Liver (tissue), 3 donors: Measurements from ENCODE around the gene MAP2K4.

Experiments used
- GABPA ChIP-seq, 2 donors: IDR thresholded peaks in 1 of 2; conservative IDR thresholded peaks in 1 of 2; 2 replicates each; pipeline ENCODE4 v1.6.1; 2016; ENCODE audit warnings: antibody characterized with exemption in 2 of 2, mild to moderate bottlenecking in 1 of 2, moderate library complexity in 1 of 2
- RXRA ChIP-seq, 2 donors: IDR thresholded peaks; 2 replicates each; pipeline ENCODE4 v1.6.1; 2017 to 2018; ENCODE audit warnings: antibody characterized with exemption in 2 of 2, mild to moderate bottlenecking in 1 of 2
- YY1 ChIP-seq: IDR thresholded peaks from 2 replicates; pipeline ENCODE4 v1.6.1; 2016; ENCODE audit warnings: antibody characterized with exemption, mild to moderate bottlenecking
- TF ChIP-seq, protein P1 (sequence below): fragments of 150-350 bp; IDR thresholded peaks from 2 replicates; pipeline ENCODE4 v1.5.1; 2017; ENCODE audit warnings: improper control_type of control experiment, low read depth, low read length; ENCODE audit not compliant: missing input control
- TF ChIP-seq, protein P2 (sequence below): IDR thresholded peaks from 2 replicates; pipeline ENCODE4 v1.6.1; 2016; ENCODE audit warnings: antibody characterized with exemption, mild to moderate bottlenecking
- TF ChIP-seq, protein P3 (sequence below): IDR thresholded peaks from 2 replicates; pipeline ENCODE4 v1.6.1; 2016; ENCODE audit warnings: antibody characterized with exemption
- TF ChIP-seq, protein P4 (sequence below): IDR thresholded peaks from 2 replicates; pipeline ENCODE4 v1.6.1; 2016; ENCODE audit warnings: antibody characterized with exemption
- donor health status: healthy.
- donor health status: healthy.

DNA sequence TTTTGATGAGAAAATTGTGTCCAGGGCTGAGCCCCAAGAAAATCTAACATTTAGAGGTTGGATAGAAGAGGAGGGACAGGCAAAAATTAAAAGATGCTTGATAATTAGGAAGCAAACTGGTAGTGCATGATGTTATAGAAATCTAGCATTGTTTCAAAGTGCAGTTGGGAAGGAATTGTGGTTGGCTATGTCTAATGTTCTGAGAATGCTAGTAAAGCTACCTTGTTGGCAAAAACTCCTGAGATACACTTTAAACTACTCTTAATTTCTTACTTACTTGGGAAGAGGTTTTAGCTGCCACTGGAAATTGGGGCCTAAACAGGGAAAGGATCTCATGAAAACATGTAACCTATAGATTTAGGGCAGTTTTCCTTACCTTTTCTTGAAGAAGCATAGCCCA lies 48.3 kb downstream of the MAP2K4 start:
- TF ChIP-seq, protein P1, sequence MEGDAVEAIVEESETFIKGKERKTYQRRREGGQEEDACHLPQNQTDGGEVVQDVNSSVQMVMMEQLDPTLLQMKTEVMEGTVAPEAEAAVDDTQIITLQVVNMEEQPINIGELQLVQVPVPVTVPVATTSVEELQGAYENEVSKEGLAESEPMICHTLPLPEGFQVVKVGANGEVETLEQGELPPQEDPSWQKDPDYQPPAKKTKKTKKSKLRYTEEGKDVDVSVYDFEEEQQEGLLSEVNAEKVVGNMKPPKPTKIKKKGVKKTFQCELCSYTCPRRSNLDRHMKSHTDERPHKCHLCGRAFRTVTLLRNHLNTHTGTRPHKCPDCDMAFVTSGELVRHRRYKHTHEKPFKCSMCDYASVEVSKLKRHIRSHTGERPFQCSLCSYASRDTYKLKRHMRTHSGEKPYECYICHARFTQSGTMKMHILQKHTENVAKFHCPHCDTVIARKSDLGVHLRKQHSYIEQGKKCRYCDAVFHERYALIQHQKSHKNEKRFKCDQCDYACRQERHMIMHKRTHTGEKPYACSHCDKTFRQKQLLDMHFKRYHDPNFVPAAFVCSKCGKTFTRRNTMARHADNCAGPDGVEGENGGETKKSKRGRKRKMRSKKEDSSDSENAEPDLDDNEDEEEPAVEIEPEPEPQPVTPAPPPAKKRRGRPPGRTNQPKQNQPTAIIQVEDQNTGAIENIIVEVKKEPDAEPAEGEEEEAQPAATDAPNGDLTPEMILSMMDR, result no peak
- TF ChIP-seq YY1, result no peak
- no peak for TF ChIP-seq RXRA (IDR thresholded peaks at IDR 0.05)
- TF ChIP-seq, protein P2, sequence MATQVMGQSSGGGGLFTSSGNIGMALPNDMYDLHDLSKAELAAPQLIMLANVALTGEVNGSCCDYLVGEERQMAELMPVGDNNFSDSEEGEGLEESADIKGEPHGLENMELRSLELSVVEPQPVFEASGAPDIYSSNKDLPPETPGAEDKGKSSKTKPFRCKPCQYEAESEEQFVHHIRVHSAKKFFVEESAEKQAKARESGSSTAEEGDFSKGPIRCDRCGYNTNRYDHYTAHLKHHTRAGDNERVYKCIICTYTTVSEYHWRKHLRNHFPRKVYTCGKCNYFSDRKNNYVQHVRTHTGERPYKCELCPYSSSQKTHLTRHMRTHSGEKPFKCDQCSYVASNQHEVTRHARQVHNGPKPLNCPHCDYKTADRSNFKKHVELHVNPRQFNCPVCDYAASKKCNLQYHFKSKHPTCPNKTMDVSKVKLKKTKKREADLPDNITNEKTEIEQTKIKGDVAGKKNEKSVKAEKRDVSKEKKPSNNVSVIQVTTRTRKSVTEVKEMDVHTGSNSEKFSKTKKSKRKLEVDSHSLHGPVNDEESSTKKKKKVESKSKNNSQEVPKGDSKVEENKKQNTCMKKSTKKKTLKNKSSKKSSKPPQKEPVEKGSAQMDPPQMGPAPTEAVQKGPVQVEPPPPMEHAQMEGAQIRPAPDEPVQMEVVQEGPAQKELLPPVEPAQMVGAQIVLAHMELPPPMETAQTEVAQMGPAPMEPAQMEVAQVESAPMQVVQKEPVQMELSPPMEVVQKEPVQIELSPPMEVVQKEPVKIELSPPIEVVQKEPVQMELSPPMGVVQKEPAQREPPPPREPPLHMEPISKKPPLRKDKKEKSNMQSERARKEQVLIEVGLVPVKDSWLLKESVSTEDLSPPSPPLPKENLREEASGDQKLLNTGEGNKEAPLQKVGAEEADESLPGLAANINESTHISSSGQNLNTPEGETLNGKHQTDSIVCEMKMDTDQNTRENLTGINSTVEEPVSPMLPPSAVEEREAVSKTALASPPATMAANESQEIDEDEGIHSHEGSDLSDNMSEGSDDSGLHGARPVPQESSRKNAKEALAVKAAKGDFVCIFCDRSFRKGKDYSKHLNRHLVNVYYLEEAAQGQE, result no peak
- TF ChIP-seq, protein P3, sequence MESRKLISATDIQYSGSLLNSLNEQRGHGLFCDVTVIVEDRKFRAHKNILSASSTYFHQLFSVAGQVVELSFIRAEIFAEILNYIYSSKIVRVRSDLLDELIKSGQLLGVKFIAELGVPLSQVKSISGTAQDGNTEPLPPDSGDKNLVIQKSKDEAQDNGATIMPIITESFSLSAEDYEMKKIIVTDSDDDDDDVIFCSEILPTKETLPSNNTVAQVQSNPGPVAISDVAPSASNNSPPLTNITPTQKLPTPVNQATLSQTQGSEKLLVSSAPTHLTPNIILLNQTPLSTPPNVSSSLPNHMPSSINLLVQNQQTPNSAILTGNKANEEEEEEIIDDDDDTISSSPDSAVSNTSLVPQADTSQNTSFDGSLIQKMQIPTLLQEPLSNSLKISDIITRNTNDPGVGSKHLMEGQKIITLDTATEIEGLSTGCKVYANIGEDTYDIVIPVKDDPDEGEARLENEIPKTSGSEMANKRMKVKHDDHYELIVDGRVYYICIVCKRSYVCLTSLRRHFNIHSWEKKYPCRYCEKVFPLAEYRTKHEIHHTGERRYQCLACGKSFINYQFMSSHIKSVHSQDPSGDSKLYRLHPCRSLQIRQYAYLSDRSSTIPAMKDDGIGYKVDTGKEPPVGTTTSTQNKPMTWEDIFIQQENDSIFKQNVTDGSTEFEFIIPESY, result no peak
- TF ChIP-seq, protein P4, sequence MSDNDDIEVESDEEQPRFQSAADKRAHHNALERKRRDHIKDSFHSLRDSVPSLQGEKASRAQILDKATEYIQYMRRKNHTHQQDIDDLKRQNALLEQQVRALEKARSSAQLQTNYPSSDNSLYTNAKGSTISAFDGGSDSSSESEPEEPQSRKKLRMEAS, result no peak
- TF ChIP-seq GABPA (IDR thresholded peaks at IDR 0.05 in 1 of 2, conservative IDR thresholded peaks at IDR 0.05 in 1 of 2), result no peak
